Measurements from ENCODE around the gene EYA2.

The EYA2 gene

GRCh38 chr20:47016068-47016664, 121.5 kb downstream of the EYA2 start:
- no peak for DNase-seq

GRCh38 chr20:47018381-47018780, 123.7 kb downstream of the EYA2 start:
- DNase-seq = no peak

GRCh38 chr20:47019121-47019824, 124.6 kb downstream of the EYA2 start:
- DNase-seq = no peak

- DNase-seq = no peak
These were observed 125.6 kb downstream of the EYA2 start for GRCh38 chr20:47020231-47020630.

- no peak for DNase-seq
These were observed 127.2 kb downstream of the EYA2 start for GRCh38 chr20:47021850-47022249.

GRCh38 chr20:47024461-47024937, 129.9 kb downstream of the EYA2 start:
- DNase-seq = no peak

- DNase-seq = no peak
These were observed 132.4 kb downstream of the EYA2 start for GRCh38 chr20:47027042-47027441.

- no peak for DNase-seq
These were observed 132.8 kb downstream of the EYA2 start for GRCh38 chr20:47027456-47027855.

GRCh38 chr20:47028487-47028886, 133.8 kb downstream of the EYA2 start:
- no peak for DNase-seq

GRCh38 chr20:47029845-47030244, 135.2 kb downstream of the EYA2 start:
- no peak for DNase-seq

GRCh38 chr20:47030271-47030810, 135.7 kb downstream of the EYA2 start:
- DNase-seq = no peak

GRCh38 chr20:47031004-47031403, 136.4 kb downstream of the EYA2 start:
- DNase-seq = no peak

- DNase-seq = no peak
These were observed 137.2 kb downstream of the EYA2 start for GRCh38 chr20:47031821-47032220.

- no peak for DNase-seq
These were observed 138.4 kb downstream of the EYA2 start for GRCh38 chr20:47032933-47033578.

GRCh38 chr20:47033665-47034064, 139.0 kb downstream of the EYA2 start:
- no peak for DNase-seq

- DNase-seq = no peak
These were observed 140.5 kb downstream of the EYA2 start for GRCh38 chr20:47035026-47035590.

- DNase-seq = no peak
These were observed 141.6 kb downstream of the EYA2 start for GRCh38 chr20:47036091-47036870.

- no peak for DNase-seq
These were observed 144.2 kb downstream of the EYA2 start for GRCh38 chr20:47038566-47039560.

- no peak for DNase-seq
These were observed 146.0 kb downstream of the EYA2 start for GRCh38 chr20:47040506-47041125.

- DNase-seq = no peak
These were observed 146.8 kb downstream of the EYA2 start for GRCh38 chr20:47041396-47041899.

- no peak for DNase-seq
These were observed 147.8 kb downstream of the EYA2 start for GRCh38 chr20:47042464-47042863.
